Astrocyte of the cerebellum (primary cell): ENCODE data around the gene MAP2K4.
A peak's percentile ranks its signal among the peaks of the same experiment; 100 is the strongest.

Experiments used
- DNase-seq: peaks from one replicate; pipeline ENCODE4 v3.0.0-alpha.2; 2011; ENCODE audit warnings: low read depth
- H3K4me3 ChIP-seq: 2 replicates; pipeline ENCODE4 v1.5.1; 2011; ENCODE audit warnings: mild to moderate bottlenecking, low read depth, low read length, moderate library complexity
- in situ Hi-C: cut with HindIII; loops from 2 replicates; pipeline ENCODE4 v1.10.0; 2017; ENCODE audit warnings: low sequenced_read_pairs
- TF ChIP-seq, protein P1 (sequence below): IDR thresholded peaks from 2 replicates; pipeline ENCODE4 v1.5.1; 2012; ENCODE audit warnings: low read length, low read depth, moderate library complexity, mild to moderate bottlenecking; ENCODE audit errors: missing control alignments

MAP2K4 gene

DNA sequence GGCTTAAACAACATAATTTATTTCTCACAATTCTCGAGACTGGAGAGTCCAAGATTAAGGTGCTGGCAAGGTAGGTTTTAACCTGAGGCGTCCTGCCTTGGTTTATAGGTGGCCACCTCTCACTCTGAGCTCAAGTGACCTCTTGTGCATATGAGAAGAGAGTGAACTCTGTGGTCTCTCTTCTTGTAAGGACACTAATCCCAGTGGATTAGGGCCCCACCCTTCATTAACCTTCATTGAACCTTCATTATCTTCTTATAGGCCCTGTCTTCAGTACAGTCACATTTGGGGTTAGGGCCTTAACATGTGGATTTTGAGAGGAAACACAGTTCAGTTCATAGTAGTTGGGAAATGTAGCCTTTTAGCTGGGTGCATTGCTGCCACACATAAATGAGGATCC is 57.1 kb downstream of the MAP2K4 start:
- no peak overlapping the region for H3K4me3 ChIP-seq
- TF ChIP-seq, protein P1, sequence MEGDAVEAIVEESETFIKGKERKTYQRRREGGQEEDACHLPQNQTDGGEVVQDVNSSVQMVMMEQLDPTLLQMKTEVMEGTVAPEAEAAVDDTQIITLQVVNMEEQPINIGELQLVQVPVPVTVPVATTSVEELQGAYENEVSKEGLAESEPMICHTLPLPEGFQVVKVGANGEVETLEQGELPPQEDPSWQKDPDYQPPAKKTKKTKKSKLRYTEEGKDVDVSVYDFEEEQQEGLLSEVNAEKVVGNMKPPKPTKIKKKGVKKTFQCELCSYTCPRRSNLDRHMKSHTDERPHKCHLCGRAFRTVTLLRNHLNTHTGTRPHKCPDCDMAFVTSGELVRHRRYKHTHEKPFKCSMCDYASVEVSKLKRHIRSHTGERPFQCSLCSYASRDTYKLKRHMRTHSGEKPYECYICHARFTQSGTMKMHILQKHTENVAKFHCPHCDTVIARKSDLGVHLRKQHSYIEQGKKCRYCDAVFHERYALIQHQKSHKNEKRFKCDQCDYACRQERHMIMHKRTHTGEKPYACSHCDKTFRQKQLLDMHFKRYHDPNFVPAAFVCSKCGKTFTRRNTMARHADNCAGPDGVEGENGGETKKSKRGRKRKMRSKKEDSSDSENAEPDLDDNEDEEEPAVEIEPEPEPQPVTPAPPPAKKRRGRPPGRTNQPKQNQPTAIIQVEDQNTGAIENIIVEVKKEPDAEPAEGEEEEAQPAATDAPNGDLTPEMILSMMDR: no peak
- DNase-seq: no peak
- in situ Hi-C loops: no loop called here

DNA sequence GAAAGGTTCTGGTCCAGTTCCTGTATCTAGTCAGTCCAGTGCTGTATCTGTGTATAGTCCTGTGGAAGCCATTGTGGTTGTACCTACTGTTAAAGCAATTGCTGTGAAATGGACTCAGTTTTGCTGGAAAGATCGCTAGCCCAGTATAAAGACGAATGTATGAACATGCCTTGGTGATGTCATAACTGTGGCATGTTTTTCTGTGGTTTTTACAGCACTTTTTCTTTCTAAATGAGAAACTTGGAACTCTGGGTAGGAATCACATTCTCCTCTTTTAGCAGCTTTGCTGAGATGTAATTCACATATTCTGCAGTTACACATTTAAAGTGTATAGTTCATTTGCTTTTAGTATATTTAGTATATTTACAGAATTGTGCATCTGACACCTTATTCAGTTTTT is 58.1 kb downstream of the MAP2K4 start:
- H3K4me3 ChIP-seq: no peak overlapping the region
- peak; percentile 83 for DNase-seq
- TF ChIP-seq, protein P1: no peak
- in situ Hi-C loops: no loop called here

DNA sequence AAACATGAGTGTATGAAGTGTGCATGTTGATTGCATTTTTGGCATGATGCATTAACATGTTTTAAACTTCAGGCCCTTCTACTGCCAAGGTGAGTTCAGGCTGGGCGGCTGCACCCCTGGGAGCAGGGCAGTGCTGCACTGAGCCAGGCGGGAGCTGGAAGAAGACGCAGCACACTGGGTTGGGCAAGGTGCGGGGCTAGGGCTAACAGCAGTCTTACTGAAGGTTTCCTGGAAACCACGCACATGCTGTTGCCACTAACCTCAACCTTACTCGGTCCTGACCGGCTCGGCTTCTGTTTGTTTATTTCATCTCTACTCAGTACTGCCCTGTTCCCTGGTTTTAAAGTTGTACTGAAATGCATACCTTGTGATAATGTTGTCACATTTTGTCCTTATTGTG is 61.0 kb downstream of the MAP2K4 start:
- no peak overlapping the region for H3K4me3 ChIP-seq
- no peak for DNase-seq
- TF ChIP-seq, protein P1: no peak
- in situ Hi-C loops: no loop called here

DNA sequence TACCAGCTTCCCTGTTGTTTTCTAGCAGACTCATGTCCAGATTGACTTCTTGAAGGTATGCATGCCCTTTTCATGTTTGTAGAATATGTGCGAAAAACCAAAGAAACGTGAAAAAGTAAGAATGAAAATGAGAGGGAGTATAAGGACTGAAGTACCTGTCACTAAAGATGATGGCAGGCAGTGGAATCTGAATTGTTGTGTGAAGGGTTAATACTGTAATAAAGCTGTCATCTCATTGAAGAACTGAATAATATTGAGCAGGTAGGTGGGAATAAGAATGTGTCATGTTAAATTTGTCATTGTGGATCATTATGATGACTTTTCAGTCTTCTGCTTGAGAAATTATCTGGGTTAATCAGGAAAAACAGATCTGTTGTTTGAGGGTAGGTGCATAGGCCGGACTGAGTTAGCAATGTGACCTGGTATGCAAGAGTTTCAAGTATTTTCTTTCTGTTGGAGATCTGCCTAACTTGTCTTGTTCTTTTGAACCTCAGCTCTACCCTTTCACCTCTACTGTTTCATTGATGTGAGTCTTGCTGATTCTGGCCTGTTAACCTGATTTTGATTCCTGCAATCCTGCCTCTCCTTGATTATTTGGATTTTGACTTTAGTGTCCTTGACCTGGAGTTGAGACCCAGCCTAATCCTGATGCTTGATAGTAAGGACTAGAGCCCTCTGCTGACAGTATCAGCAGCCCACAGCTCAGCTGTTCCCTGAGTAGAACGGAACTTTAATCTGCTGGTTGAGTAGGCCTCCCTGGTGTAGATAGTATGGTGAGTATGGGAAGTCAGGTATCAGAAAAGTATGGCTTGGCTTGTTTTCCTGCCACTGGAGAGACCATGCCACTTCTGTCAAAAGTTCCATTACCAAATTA is 64.6 kb downstream of the MAP2K4 start:
- DNase-seq: no peak
- H3K4me3 ChIP-seq: no peak overlapping the region
- TF ChIP-seq, protein P1: no peak
- in situ Hi-C loops: no loop called here

DNA sequence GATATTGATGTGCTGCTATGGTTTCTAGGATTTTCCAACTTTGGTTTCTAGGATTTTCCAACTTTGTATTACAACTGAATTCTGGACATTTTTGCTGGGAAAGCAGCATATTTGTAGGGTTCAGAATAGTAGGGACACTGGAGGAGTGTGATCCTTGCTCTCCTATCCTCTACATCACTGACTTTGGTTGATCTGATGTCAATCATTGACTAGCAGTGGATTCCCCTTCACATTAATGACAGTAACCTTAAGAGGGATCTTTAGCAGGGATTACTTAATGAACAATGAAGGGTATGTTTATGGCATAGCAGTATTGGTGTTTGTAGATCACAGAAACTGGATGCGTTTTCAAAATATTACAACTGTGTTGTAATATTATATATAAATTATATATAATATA is 67.4 kb downstream of the MAP2K4 start:
- in situ Hi-C loops: no loop called here
- no peak overlapping the region for H3K4me3 ChIP-seq
- TF ChIP-seq, protein P1: no peak

DNA sequence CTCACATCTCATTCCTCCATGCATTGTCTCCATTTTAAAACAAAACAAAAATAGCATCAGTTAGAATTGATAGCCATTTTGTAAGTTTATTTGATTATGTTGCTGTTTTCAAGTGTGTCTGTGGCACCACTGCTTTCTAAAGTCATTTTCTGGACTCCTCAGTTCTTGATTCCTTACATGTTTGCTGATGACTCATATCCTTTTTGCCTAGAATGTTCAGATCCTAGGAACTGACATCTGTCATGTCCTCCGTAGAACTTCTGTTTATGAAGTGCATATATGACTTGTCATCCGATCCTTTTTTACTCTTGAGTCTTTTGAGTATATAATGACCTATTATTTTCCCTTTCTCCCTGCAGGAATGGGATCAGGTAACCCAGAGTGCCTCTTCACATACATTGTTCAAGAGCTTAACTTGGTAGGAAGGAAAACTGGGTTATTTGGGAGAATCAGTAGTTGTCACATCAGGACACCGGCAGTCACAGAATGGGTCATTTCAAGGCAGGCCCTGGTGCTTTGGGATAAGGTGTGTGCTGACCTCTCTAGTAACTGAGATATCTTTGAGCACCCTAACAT is 69.2 kb downstream of the MAP2K4 start:
- in situ Hi-C loops: no loop called here
- TF ChIP-seq, protein P1: no peak
- no peak overlapping the region for H3K4me3 ChIP-seq
- DNase-seq: no peak

More for the DNA sequence above, 67.4 kb downstream of the MAP2K4 start:
- DNase-seq: no peak
